HG03469 (cell line): Measurements from ENCODE around the gene FGF11.

Experiments
- ATAC-seq: cut with Tn5 transposase; IDR thresholded peaks from one replicate; pipeline ENCODE4 v1.9.1; 2021; ENCODE audit warnings: mild to moderate bottlenecking, moderate library complexity, moderate number of reproducible peaks; ENCODE audit not compliant: unreplicated experiment

FGF11 gene

DNA sequence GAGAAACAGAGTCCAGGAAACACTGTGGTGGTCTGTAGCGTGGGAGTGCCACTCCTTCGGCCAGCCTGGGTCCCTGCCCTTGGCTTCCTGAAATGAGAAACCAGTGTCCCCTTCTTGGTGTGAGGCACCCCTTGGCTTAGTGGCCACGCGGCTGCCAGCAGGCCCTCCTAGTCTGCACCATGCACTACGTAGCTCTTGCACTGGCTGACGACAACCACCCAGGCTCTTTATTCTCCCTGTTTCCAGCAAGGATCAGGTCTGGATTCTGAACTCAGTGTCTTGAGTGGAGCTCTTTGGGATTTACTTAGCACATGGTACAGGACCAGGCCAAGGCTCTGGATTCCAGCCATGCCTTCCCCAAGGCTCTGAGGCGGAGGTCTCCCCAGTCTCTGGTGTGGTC, 11.8 kb upstream of the FGF11 start:
- no peak for ATAC-seq

- no peak for ATAC-seq
These were observed 10.8 kb upstream of the FGF11 start, which contains the start of gene SPEM3 for GRCh38 chr17:7428557-7428956. TSS of gene SPEM3 (plus strand) at chr17:7428857. CDS start at chr17:7428903, 46 bp downstream.

DNA sequence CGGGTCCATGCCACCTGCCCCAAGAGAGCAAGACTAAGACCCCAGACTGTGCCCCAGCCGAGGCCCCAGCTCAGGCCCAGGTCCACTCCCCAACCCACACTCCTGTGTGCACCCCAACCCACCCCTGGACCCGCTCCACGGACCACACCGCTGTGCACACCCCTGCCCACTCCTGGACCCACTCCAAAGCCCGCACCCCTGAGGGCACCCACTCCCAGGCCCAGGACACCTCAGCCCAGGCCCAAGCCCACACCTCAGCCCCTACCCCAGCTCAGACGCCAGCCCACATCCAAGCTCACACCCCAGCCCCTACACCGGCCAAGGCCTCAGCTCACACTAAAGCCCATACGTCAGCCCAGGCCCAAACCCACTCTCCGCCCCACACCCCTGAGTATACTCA, 9.6 kb upstream of the FGF11 start:
- no peak for ATAC-seq

- no peak for ATAC-seq
These were observed 8.1 kb upstream of the FGF11 start for GRCh38 chr17:7431231-7431630.

- no peak for ATAC-seq
These were observed 7.0 kb upstream of the FGF11 start for GRCh38 chr17:7432296-7432695.

GRCh38 chr17:7435676-7436555, 3.4 kb upstream of the FGF11 start:
- ATAC-seq = no peak

DNA sequence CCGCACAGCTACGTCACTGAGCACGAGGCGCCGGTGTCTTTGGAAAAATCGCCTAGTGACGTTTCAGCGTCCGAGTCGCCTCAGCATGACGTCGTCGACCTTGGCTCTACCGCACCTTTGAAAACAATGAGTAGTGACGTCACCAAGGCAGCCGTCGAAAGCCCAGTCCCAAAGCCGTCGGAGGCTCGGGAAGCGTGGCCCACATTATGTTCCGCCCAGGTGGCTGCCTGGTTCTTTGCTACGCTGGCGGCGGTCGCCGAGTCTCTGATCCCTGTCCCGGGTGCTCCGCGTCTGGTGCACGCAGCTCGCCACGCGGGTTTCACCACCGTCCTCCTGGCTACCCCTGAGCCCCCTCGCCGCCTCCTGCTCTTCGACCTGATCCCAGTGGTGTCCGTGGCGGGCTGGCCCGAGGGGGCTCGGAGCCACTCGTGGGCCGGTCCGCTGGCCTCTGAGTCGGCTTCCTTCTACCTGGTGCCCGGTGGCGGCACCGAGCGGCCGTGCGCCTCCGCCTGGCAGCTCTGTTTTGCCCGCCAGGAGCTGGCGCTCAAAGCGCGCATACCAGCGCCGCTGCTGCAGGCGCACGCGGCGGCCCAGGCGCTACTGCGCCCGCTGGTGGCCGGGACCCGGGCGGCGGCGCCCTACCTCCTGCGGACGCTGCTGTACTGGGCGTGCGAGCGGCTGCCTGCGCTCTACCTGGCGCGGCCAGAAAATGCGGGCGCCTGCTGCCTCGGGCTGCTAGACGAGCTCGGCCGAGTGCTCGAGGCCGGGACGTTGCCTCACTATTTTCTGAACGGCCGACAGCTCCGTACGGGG, 2.5 kb upstream of the FGF11 start:
- no peak for ATAC-seq

DNA sequence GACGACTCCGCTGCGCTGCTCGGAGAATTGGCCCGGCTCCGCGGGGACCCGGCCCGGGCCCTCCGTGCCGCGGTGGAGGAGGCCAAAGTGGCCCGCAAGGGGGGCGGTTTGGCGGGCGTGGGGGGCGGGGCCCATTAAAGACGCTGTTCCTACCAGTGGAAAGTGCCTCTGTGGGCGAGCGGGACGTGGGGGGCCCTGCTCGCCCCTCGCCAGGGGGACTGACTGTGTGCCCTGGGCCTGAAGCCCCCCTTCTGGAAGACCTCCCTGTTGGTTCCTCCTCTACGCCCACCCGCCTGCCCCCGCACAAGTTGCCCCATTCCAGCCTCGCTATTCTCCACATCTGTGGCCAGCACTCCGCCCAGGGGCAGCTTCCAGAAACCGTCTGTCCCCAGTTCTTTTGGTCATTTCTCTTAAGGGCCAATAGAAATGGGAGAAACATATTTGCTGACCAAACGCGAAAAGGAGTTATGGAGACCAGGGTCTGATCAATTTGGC, 1.9 kb upstream of the FGF11 start:
- no peak for ATAC-seq

GRCh38 chr17:7437950-7438614, 1.2 kb upstream of the FGF11 start:
- no peak for ATAC-seq

DNA sequence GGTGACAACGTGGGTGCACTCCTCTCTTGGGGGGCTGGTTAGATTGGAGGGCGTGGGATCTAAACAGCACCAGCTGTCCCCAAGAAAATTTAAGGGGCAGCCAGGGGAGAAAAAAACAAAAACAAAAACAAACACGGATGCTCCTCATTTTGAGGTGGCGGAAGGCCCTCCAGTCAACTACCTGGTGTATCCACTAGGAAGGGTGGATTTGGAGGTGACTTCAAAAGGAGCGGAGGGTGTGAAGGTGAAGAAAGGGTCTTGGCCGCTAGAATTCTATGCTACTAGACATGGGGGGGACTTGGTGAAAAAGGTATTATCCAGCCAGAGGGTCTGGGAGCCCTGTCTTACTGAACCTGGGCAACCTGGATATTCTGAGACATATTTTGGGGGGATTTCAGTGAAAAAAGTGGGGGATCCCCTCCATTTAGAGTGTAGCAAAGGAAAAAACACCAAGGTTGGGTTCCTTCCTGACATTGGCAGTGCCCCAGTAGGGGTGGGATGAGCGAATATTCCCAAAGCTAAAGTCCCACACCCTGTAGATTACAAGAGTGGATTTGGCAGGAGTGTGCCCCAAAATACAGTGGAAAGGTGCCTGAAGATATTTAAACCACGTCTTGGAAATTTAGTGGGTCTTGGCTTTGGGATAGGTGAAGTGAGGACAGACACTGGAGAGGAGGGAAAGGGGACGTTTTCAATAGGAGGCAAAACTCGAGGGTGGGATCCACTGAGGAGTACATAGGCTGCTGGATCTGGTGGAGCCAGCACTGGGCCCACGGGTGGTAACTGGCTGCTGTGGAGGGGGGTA, 454 bp upstream of the FGF11 start:
- no peak for ATAC-seq

DNA sequence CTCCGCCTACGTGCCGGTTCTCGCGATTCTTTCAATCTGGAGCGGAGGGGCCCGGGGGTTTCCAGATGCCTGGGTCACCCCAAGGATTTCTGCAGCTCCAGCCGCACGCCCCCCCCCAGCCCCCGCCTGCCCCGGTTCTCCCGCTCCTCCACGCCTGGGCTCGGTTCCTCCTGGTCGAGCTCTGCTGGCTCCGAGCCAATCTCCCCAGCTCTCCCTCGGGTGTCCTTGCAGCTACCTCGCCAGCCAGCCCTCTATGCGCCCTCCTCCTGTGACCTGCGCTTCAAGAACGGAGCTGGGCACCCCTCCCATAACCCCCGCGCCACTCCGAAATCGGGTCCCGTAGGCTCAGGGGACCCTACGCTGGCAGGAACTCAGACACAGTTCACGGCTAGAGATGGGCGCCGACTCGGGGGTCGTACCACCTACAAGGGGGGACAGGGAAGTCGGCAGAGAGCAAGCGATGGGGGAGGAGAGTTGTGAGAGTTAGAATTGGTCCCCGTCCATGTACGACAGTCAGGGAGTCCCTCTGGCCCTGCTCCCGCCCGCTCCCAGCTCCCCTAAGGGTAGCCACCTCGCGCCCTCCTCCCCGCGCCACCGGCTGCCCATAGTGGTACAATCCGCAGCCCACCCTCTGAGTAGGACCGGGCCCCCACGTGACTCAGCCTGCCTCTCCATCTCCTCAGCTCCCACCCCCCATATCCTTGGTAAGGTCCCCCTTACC, 961 bp downstream of the FGF11 start:
- no peak for ATAC-seq

DNA sequence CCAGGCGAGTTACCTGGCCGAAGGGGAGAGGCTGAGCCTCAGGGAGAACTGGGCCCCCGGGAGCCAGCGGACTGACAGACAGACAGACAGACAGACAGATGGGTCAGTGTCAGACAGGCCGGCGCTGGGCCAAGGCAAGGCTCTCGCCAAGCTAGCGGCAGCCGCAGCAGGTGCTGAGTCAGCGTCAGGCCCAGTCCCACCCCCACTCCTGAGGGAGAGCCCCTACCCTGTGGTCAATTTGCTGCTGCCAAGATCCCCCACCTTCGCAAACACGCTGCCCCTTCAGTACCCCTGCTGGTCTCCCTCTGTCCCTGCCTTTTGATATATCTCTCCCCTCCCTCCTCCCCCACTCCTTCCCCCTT, 1.5 kb downstream of the FGF11 start:
- ATAC-seq = no peak

GRCh38 chr17:7441266-7441665, 2.0 kb downstream of the FGF11 start:
- ATAC-seq = no peak

GRCh38 chr17:7442142-7442541, 2.8 kb downstream of the FGF11 start:
- ATAC-seq = no peak

DNA sequence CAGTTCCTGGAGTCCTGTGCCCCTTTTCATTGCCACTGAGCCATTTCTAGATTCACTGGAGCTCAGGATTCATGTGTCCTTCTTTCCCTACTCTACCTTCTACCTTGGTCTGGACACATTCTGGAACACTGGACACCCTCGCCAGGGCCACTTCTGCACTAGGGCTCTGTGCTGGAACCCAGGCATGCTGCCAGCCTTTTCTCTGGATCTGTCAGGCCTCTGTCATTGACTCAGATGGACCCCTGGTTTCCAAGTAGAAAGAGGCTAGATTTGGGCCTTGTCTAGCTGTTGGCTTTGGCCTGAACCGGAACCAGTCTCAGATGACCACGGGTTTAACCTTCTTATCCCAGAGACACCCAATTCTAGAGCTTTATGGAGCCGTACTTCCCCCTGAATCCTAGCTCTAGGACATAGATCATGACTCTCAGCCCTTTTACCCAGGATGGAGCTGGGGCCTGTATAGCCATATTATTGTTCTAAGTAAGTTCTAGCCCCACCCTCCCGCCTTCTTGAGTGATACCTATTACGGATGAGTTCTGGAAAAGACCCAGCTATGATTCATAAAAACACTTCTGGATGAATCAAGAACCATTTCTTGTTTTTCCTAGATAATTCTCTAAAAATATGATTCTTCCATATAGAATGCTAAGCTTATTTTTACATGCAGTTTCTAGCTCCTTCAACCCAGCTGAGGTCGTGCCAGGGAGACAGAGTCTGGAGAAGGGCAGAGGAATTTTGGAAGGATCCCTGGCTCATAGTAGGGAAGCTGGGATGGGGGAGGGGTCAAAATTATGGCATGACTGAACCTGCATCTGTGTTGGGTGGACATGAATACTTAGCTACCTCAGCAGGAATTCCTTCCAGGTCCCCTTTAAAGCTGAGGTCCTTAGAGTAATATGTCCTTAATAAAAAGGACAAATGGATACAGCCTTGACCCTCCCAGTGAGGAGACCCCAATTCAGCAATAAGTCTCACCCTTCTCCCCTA, 4.5 kb downstream of the FGF11 start:
- ATAC-seq = no peak

GRCh38 chr17:7444682-7445618, 5.6 kb downstream of the FGF11 start, which contains the start of gene CHRNB1:
TSS of gene CHRNB1 (plus strand) at chr17:7445061. CDS start at chr17:7445128, 67 bp downstream.
- no peak for ATAC-seq

DNA sequence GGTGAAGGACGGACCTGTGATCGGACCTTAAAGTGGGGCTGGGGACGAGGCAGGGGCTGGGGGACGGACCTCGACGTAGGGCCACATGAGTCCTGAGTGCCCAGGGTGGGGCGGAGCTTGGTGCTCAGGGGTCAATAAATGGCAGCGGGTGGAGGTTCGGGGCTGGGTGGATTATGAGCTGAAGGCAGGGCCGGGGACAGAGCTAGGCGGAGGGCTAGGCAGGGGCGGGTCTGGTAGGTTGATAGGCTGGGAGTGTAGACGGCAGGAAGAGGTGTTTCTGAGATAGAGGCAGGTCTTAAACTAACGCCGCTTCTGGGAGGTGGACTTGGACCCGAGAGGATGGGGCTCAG, 6.3 kb downstream of the FGF11 start:
- no peak for ATAC-seq

DNA sequence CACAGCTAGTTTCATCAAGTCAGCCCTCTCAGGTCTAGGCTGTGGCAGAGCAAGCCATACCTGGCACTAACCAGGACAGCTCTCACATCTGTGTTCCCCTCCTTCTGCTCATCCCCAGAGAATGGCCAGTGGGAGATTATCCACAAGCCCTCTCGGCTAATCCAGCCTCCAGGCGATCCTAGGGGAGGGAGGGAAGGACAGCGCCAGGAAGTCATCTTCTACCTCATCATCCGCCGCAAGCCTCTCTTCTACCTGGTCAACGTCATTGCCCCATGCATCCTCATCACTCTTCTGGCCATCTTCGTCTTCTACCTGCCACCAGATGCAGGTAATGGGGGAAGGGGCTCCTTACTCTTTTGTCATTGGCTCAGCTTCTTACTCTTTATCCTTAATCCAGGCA, 9.1 kb downstream of the FGF11 start:
- no peak for ATAC-seq
